ENCODE data around the gene RIT1.
"Not testable (repeated sequence)": the region's sequence is repeated elsewhere in the genome, so short reads cannot be mapped to it uniquely, and the experiment has no call there.

The RIT1 gene

GRCh38 chr1:155895617-155896016, 15.5 kb downstream of the RIT1 start:
- H3K27ac ChIP-seq (ENCODE audit: insufficient read depth, low read depth, low read length, poor library complexity, severe bottlenecking); H3K4me1 ChIP-seq (ENCODE audit: control insufficient read depth, insufficient read depth, low read length); H3K4me3 ChIP-seq (ENCODE audit: insufficient read depth, low read depth, low read length); H3K9me3 ChIP-seq (ENCODE audit: control insufficient read depth, low read length); H3K27me3 ChIP-seq (ENCODE audit: control insufficient read depth, insufficient read depth, low read length, poor library complexity, severe bottlenecking): not testable (repeated sequence)
- peaks cover 24% of the 10 kb centered on the region for H3K36me3 ChIP-seq (ENCODE audit: control insufficient read depth, insufficient read depth, low read length)
- WGBS, 2 experiments: 81 to 87% methylated on average over 6 of the region's 6 CpGs

GRCh38 chr1:155893389-155894142, 17.6 kb downstream of the RIT1 start:
- no peaks in the 10 kb centered on the region for H3K9me3 ChIP-seq (ENCODE audit: control insufficient read depth, low read length)
- no peak overlapping the region for H3K4me3 ChIP-seq (ENCODE audit: insufficient read depth, low read depth, low read length)
- peaks cover 8% of the 10 kb centered on the region for H3K36me3 ChIP-seq (ENCODE audit: control insufficient read depth, insufficient read depth, low read length)
- no peaks in the 10 kb centered on the region for H3K4me1 ChIP-seq (ENCODE audit: control insufficient read depth, insufficient read depth, low read length)
- no peak overlapping the region for H3K27ac ChIP-seq (ENCODE audit: insufficient read depth, low read depth, low read length, poor library complexity, severe bottlenecking)
- WGBS, 2 experiments: 91 to 93% methylated on average over 10 of the region's 10 CpGs
- no peaks in the 10 kb centered on the region for H3K27me3 ChIP-seq (ENCODE audit: control insufficient read depth, insufficient read depth, low read length, poor library complexity, severe bottlenecking)

- WGBS, 2 experiments: 70 to 76% methylated on average over 3 of the region's 3 CpGs
- Histone ChIP-seq H3K9me3 (ENCODE audit: control insufficient read depth, low read length) (no peaks in the 10 kb centered on the region), H3K36me3 (ENCODE audit: control insufficient read depth, insufficient read depth, low read length) (peaks cover 6% of the 10 kb centered on the region), H3K4me1 (ENCODE audit: control insufficient read depth, insufficient read depth, low read length) (no peaks in the 10 kb centered on the region), H3K4me3 (ENCODE audit: insufficient read depth, low read depth, low read length) (no peak overlapping the region), H3K27me3 (ENCODE audit: control insufficient read depth, insufficient read depth, low read length, poor library complexity, severe bottlenecking) (no peaks in the 10 kb centered on the region), H3K27ac (ENCODE audit: insufficient read depth, low read depth, low read length, poor library complexity, severe bottlenecking) (no peak overlapping the region)
Observed at GRCh38 chr1:155892796-155893195, 18.4 kb downstream of the RIT1 start.

GRCh38 chr1:155890251-155890650, 20.9 kb downstream of the RIT1 start:
- WGBS, 2 experiments: 57 to 60% methylated on average over 3 of the region's 3 CpGs
- no peaks in the 10 kb centered on the region for H3K36me3 ChIP-seq (ENCODE audit: control insufficient read depth, insufficient read depth, low read length)
- H3K27ac ChIP-seq (ENCODE audit: insufficient read depth, low read depth, low read length, poor library complexity, severe bottlenecking): no peak overlapping the region
- H3K9me3 ChIP-seq (ENCODE audit: control insufficient read depth, low read length): no peaks in the 10 kb centered on the region
- no peak overlapping the region for H3K4me3 ChIP-seq (ENCODE audit: insufficient read depth, low read depth, low read length)
- H3K4me1 ChIP-seq (ENCODE audit: control insufficient read depth, insufficient read depth, low read length): no peaks in the 10 kb centered on the region
- no peaks in the 10 kb centered on the region for H3K27me3 ChIP-seq (ENCODE audit: control insufficient read depth, insufficient read depth, low read length, poor library complexity, severe bottlenecking)

- H3K9me3 ChIP-seq (ENCODE audit: control insufficient read depth, low read length): no peaks in the 10 kb centered on the region
- WGBS, 2 experiments: 77 to 95% methylated on average over 2 of the region's 2 CpGs
Observed at GRCh38 chr1:155889566-155889965, 21.6 kb downstream of the RIT1 start.

GRCh38 chr1:155888481-155888880, 22.7 kb downstream of the RIT1 start:
- Histone ChIP-seq H3K27ac (ENCODE audit: insufficient read depth, low read depth, low read length, poor library complexity, severe bottlenecking) (no peak overlapping the region), H3K9me3 (ENCODE audit: control insufficient read depth, low read length) (no peaks in the 10 kb centered on the region), H3K4me1 (ENCODE audit: control insufficient read depth, insufficient read depth, low read length) (no peaks in the 10 kb centered on the region), H3K4me3 (ENCODE audit: insufficient read depth, low read depth, low read length) (no peak overlapping the region), H3K36me3 (ENCODE audit: control insufficient read depth, insufficient read depth, low read length) (no peaks in the 10 kb centered on the region), H3K27me3 (ENCODE audit: control insufficient read depth, insufficient read depth, low read length, poor library complexity, severe bottlenecking) (no peaks in the 10 kb centered on the region)
- 91 to 97% methylated on average over 4 to 5 of the region's 5 CpGs for WGBS, 2 experiments

More at GRCh38 chr1:155889566-155889965, 21.6 kb downstream of the RIT1 start:
- Histone ChIP-seq H3K4me1 (ENCODE audit: control insufficient read depth, insufficient read depth, low read length) (no peaks in the 10 kb centered on the region), H3K36me3 (ENCODE audit: control insufficient read depth, insufficient read depth, low read length) (no peaks in the 10 kb centered on the region), H3K27me3 (ENCODE audit: control insufficient read depth, insufficient read depth, low read length, poor library complexity, severe bottlenecking) (no peaks in the 10 kb centered on the region), H3K27ac (ENCODE audit: insufficient read depth, low read depth, low read length, poor library complexity, severe bottlenecking) (no peak overlapping the region), H3K4me3 (ENCODE audit: insufficient read depth, low read depth, low read length) (no peak overlapping the region)

GRCh38 chr1:155884982-155885381, 26.2 kb downstream of the RIT1 start:
- Histone ChIP-seq H3K36me3 (ENCODE audit: control insufficient read depth, insufficient read depth, low read length) (no peaks in the 10 kb centered on the region), H3K4me1 (ENCODE audit: control insufficient read depth, insufficient read depth, low read length) (no peaks in the 10 kb centered on the region), H3K9me3 (ENCODE audit: control insufficient read depth, low read length) (no peaks in the 10 kb centered on the region), H3K27me3 (ENCODE audit: control insufficient read depth, insufficient read depth, low read length, poor library complexity, severe bottlenecking) (no peaks in the 10 kb centered on the region), H3K27ac (ENCODE audit: insufficient read depth, low read depth, low read length, poor library complexity, severe bottlenecking) (no peak overlapping the region), H3K4me3 (ENCODE audit: insufficient read depth, low read depth, low read length) (no peak overlapping the region)

- Histone ChIP-seq H3K27ac (ENCODE audit: insufficient read depth, low read depth, low read length, poor library complexity, severe bottlenecking) (no peak overlapping the region), H3K4me1 (ENCODE audit: control insufficient read depth, insufficient read depth, low read length) (no peaks in the 10 kb centered on the region), H3K4me3 (ENCODE audit: insufficient read depth, low read depth, low read length) (no peak overlapping the region), H3K9me3 (ENCODE audit: control insufficient read depth, low read length) (no peaks in the 10 kb centered on the region), H3K27me3 (ENCODE audit: control insufficient read depth, insufficient read depth, low read length, poor library complexity, severe bottlenecking) (no peaks in the 10 kb centered on the region), H3K36me3 (ENCODE audit: control insufficient read depth, insufficient read depth, low read length) (no peaks in the 10 kb centered on the region)
- WGBS, 2 experiments: 82 to 85% methylated on average over 9 of the region's 9 CpGs
Observed at GRCh38 chr1:155884031-155884960, 26.9 kb downstream of the RIT1 start.

GRCh38 chr1:155882766-155883165, 28.4 kb downstream of the RIT1 start:
- no peaks in the 10 kb centered on the region for H3K4me1 ChIP-seq (ENCODE audit: control insufficient read depth, insufficient read depth, low read length)
- WGBS, 2 experiments: 85 to 91% methylated on average over 2 of the region's 2 CpGs
- H3K27ac ChIP-seq (ENCODE audit: insufficient read depth, low read depth, low read length, poor library complexity, severe bottlenecking): no peak overlapping the region
- no peaks in the 10 kb centered on the region for H3K36me3 ChIP-seq (ENCODE audit: control insufficient read depth, insufficient read depth, low read length)
- no peaks in the 10 kb centered on the region for H3K9me3 ChIP-seq (ENCODE audit: control insufficient read depth, low read length)
- H3K27me3 ChIP-seq (ENCODE audit: control insufficient read depth, insufficient read depth, low read length, poor library complexity, severe bottlenecking): no peaks in the 10 kb centered on the region
- no peak overlapping the region for H3K4me3 ChIP-seq (ENCODE audit: insufficient read depth, low read depth, low read length)

GRCh38 chr1:155882235-155882634, 28.9 kb downstream of the RIT1 start:
- Histone ChIP-seq H3K9me3 (ENCODE audit: control insufficient read depth, low read length) (no peaks in the 10 kb centered on the region), H3K27ac (ENCODE audit: insufficient read depth, low read depth, low read length, poor library complexity, severe bottlenecking) (no peak overlapping the region), H3K27me3 (ENCODE audit: control insufficient read depth, insufficient read depth, low read length, poor library complexity, severe bottlenecking) (no peaks in the 10 kb centered on the region), H3K36me3 (ENCODE audit: control insufficient read depth, insufficient read depth, low read length) (no peaks in the 10 kb centered on the region), H3K4me1 (ENCODE audit: control insufficient read depth, insufficient read depth, low read length) (no peaks in the 10 kb centered on the region), H3K4me3 (ENCODE audit: insufficient read depth, low read depth, low read length) (no peak overlapping the region)

All from ectodermal cell (in vitro differentiated cells).